IPS-18a (cell line): ENCODE data around the gene ENDOU.

Source experiments
- H3K27ac ChIP-seq: one replicate; pipeline ENCODE4 v1.5.1; 2013; ENCODE audit warnings: low read length
- H3K27me3 ChIP-seq: one replicate; pipeline ENCODE4 v1.6.1; 2013; ENCODE audit warnings: mild to moderate bottlenecking, low read length; ENCODE audit not compliant: control insufficient read depth, insufficient read depth
- H3K36me3 ChIP-seq: one replicate; pipeline ENCODE4 v1.6.1; 2013; ENCODE audit warnings: low read depth, low read length; ENCODE audit not compliant: control insufficient read depth
- H3K4me1 ChIP-seq: one replicate; pipeline ENCODE4 v1.6.1; 2013; ENCODE audit warnings: low read depth, low read length; ENCODE audit not compliant: control insufficient read depth
- H3K4me3 ChIP-seq: one replicate; pipeline ENCODE4 v1.5.1; 2013; ENCODE audit warnings: low read length
- H3K9ac ChIP-seq: one replicate; pipeline ENCODE4 v1.6.1; 2013; ENCODE audit warnings: mild to moderate bottlenecking, low read length, moderate library complexity
- H3K9me3 ChIP-seq: one replicate; pipeline ENCODE4 v1.6.1; 2013; ENCODE audit warnings: low read depth, low read length; ENCODE audit not compliant: control insufficient read depth

Gene ENDOU

GRCh38 chr12:47725091-47725772 lies at the start of gene ENDOU:
Gene ENDOU, minus strand, starts transcription at chr12:47725490. Its CDS starts 77 bp downstream, at chr12:47725413.
- H3K27me3 ChIP-seq: no peaks in the 10 kb centered on the region
- no peak within 1 kb of the TSS for H3K27ac ChIP-seq
- no peaks in the 10 kb centered on the region for H3K4me1 ChIP-seq

GRCh38 chr12:47774663-47775062 lies 49.4 kb upstream of the ENDOU start:
- Histone ChIP-seq H3K27me3 (peaks cover 16% of the 10 kb centered on the region), H3K4me1 (peaks cover 16% of the 10 kb centered on the region), H3K9ac (no peak overlapping the region), H3K4me3 (no peak overlapping the region), H3K27ac (no peak overlapping the region), H3K9me3 (no peaks in the 10 kb centered on the region), H3K36me3 (no peaks in the 10 kb centered on the region)

More at GRCh38 chr12:47725091-47725772, at the start of gene ENDOU:
- Histone ChIP-seq H3K9ac (no peak within 1 kb of the TSS), H3K9me3 (no peaks in the 10 kb centered on the region), H3K4me3 (no peak within 1 kb of the TSS), H3K36me3 (no peaks in the 10 kb centered on the region)

GRCh38 chr12:47773858-47774580 lies 48.7 kb upstream of the ENDOU start:
- no peak overlapping the region for H3K9ac ChIP-seq
- H3K4me1 ChIP-seq: peaks cover 14% of the 10 kb centered on the region

GRCh38 chr12:47773062-47773857 lies 48.0 kb upstream of the ENDOU start, which contains the start of gene SLC48A1:
Gene SLC48A1, plus strand, starts transcription at chr12:47773238. Its CDS starts 67 bp downstream, at chr12:47773305.
- Histone ChIP-seq H3K4me1 (peaks cover 13% of the 10 kb centered on the region), H3K27me3 (peaks cover 16% of the 10 kb centered on the region), H3K9ac (no peak within 1 kb of the TSS), H3K36me3 (no peaks in the 10 kb centered on the region), H3K27ac (no peak within 1 kb of the TSS), H3K9me3 (no peaks in the 10 kb centered on the region), H3K4me3 (peak within 1 kb of the TSS; percentile 55)

More at GRCh38 chr12:47773858-47774580, 48.7 kb upstream of the ENDOU start:
- Histone ChIP-seq H3K9me3 (no peaks in the 10 kb centered on the region), H3K4me3 (peak overlapping the region; percentile 55), H3K27ac (no peak overlapping the region), H3K27me3 (peaks cover 16% of the 10 kb centered on the region), H3K36me3 (no peaks in the 10 kb centered on the region)

- peaks cover 8% of the 10 kb centered on the region for H3K4me1 ChIP-seq
- H3K9ac ChIP-seq: no peak overlapping the region
- peaks cover 16% of the 10 kb centered on the region for H3K27me3 ChIP-seq
- no peak overlapping the region for H3K27ac ChIP-seq
- peak overlapping the region; percentile 14 for H3K4me3 ChIP-seq
- H3K36me3 ChIP-seq: no peaks in the 10 kb centered on the region
- no peaks in the 10 kb centered on the region for H3K9me3 ChIP-seq
Measured at GRCh38 chr12:47772738-47773061, 47.4 kb upstream of the ENDOU start.

GRCh38 chr12:47772094-47772660 lies 46.9 kb upstream of the ENDOU start:
- Histone ChIP-seq H3K27me3 (peaks cover 16% of the 10 kb centered on the region), H3K9me3 (no peaks in the 10 kb centered on the region), H3K4me1 (peaks cover 7% of the 10 kb centered on the region), H3K9ac (no peak overlapping the region), H3K36me3 (no peaks in the 10 kb centered on the region), H3K4me3 (peak overlapping the region; percentile 14), H3K27ac (no peak overlapping the region)

GRCh38 chr12:47771304-47771703 lies 46.0 kb upstream of the ENDOU start:
- no peak overlapping the region for H3K9ac ChIP-seq

GRCh38 chr12:47770086-47770726 lies 44.9 kb upstream of the ENDOU start:
- Histone ChIP-seq H3K4me3 (no peak overlapping the region), H3K9me3 (no peaks in the 10 kb centered on the region), H3K4me1 (peaks cover 7% of the 10 kb centered on the region), H3K27ac (no peak overlapping the region), H3K27me3 (peaks cover 16% of the 10 kb centered on the region), H3K9ac (no peak overlapping the region), H3K36me3 (no peaks in the 10 kb centered on the region)

More at GRCh38 chr12:47771304-47771703, 46.0 kb upstream of the ENDOU start:
- Histone ChIP-seq H3K36me3 (no peaks in the 10 kb centered on the region), H3K27ac (no peak overlapping the region), H3K9me3 (no peaks in the 10 kb centered on the region), H3K4me3 (no peak overlapping the region), H3K27me3 (peaks cover 16% of the 10 kb centered on the region), H3K4me1 (peaks cover 7% of the 10 kb centered on the region)

GRCh38 chr12:47769234-47770085 lies 44.2 kb upstream of the ENDOU start:
- H3K27me3 ChIP-seq: peaks cover 14% of the 10 kb centered on the region
- H3K36me3 ChIP-seq: no peaks in the 10 kb centered on the region
- no peak overlapping the region for H3K9ac ChIP-seq
- H3K4me1 ChIP-seq: peaks cover 7% of the 10 kb centered on the region
- no peaks in the 10 kb centered on the region for H3K9me3 ChIP-seq
- H3K27ac ChIP-seq: no peak overlapping the region
- H3K4me3 ChIP-seq: no peak overlapping the region

GRCh38 chr12:47768323-47768811 lies 43.1 kb upstream of the ENDOU start:
- Histone ChIP-seq H3K9ac (no peak overlapping the region), H3K27ac (no peak overlapping the region), H3K27me3 (peaks cover 5% of the 10 kb centered on the region), H3K4me3 (no peak overlapping the region), H3K4me1 (peaks cover 7% of the 10 kb centered on the region), H3K9me3 (no peaks in the 10 kb centered on the region), H3K36me3 (no peaks in the 10 kb centered on the region)
